AG04449 (cell line): ENCODE results near the gene DCST2.

Experiments used
- CTCF ChIA-PET: fragments of 350-600 bp; formaldehyde crosslinking; extraction: SDS; loops from one replicate; lab custom pipeline; 2021; ENCODE audit warnings: antibody characterized with exemption; lab: Yijun Ruan, JAX
- POLR2A ChIA-PET: fragments of 400-600, 350-600 bp; formaldehyde crosslinking; extraction: SDS; loops from one replicate; lab custom pipeline; 2020; ENCODE audit warnings: antibody characterized with exemption, inconsistent platforms; lab: Yijun Ruan, JAX
- DNase-seq: peaks from one replicate; pipeline ENCODE4 v3.0.0-alpha.2; 2010; ENCODE audit warnings: low read depth, low spot score
- H3K4me3 ChIP-seq: 2 replicates; pipeline ENCODE4 v1.5.1; 2011; ENCODE audit warnings: low read depth, mild to moderate bottlenecking, control low read depth, low read length
- TF ChIP-seq, protein P1 (sequence below): IDR thresholded peaks from one replicate; pipeline ENCODE4 v1.5.1; 2011; ENCODE audit warnings: mild to moderate bottlenecking, moderate library complexity, low read length, control low read depth, inconsistent platforms; ENCODE audit not compliant: insufficient read depth; ENCODE audit errors: missing control alignments

DCST2 gene

DNA sequence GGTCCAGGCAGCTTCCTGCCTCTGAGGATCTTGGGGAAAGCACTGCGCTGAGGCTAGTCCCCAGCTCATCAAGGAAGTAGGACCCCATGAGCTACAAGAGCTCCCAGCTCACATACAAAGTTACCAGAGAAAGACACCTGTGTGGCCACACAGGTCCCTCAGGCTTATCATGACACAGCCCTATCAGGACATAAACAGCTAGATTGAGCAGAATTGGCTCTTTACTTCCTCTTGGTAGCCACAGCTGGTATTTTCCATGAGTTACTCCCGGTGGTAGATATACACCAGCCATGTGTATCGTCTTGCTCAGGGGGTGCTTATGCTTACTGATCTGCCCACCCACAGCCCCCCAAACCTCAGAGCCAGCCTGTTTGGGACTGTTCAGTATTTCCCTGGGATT is 39.0 kb downstream of the DCST2 start:
- TF ChIP-seq, protein P1, sequence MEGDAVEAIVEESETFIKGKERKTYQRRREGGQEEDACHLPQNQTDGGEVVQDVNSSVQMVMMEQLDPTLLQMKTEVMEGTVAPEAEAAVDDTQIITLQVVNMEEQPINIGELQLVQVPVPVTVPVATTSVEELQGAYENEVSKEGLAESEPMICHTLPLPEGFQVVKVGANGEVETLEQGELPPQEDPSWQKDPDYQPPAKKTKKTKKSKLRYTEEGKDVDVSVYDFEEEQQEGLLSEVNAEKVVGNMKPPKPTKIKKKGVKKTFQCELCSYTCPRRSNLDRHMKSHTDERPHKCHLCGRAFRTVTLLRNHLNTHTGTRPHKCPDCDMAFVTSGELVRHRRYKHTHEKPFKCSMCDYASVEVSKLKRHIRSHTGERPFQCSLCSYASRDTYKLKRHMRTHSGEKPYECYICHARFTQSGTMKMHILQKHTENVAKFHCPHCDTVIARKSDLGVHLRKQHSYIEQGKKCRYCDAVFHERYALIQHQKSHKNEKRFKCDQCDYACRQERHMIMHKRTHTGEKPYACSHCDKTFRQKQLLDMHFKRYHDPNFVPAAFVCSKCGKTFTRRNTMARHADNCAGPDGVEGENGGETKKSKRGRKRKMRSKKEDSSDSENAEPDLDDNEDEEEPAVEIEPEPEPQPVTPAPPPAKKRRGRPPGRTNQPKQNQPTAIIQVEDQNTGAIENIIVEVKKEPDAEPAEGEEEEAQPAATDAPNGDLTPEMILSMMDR = no peak
- ChIA-PET CTCF (interaction anchor here (0.7 to 17.2 kb wide), 19 partner anchors 9 to 513 kb away, joined by 3 to 244 read pairs (median 10); partner anchors contain the start of genes CKS1B, FLAD1, PBXIP1 and PMVK), POLR2A (interaction anchor here (0.6 to 2.9 kb wide), 6 partner anchors 11 to 39 kb away, joined by 3 to 16 read pairs (median 6); partner anchors contain the start of genes FLAD1, PBXIP1, PYGO2 and SHC1)
- no peak for DNase-seq
- no peak overlapping the region for H3K4me3 ChIP-seq

DNA sequence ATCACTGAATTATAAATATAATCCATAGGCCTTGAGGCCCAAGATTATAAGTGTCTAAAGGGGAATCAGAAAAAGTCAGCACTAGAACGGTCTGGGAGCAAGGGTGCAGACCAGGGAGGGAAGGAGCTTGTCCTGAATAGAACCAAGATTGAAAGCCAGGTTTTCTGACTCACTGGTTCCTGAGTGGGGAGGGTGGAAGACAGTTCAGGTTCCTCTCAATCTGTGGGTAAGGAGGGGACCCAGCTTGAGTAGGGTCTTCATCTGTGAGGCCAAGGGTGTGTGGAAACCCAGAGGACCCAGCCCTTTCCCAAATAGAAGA is 39.4 kb downstream of the DCST2 start:
- POLR2A ChIA-PET = interaction anchor here (0.9 to 2.9 kb wide), 6 partner anchors 8 to 38 kb away, joined by 3 to 16 read pairs (median 4); partner anchors contain the start of genes FLAD1, PBXIP1, SHC1 and ZBTB7B
- CTCF ChIA-PET = interaction anchor here (0.7 to 17.2 kb wide), 18 partner anchors 9 to 515 kb away, joined by 3 to 244 read pairs (median 10); partner anchors contain the start of genes CKS1B, FLAD1, PBXIP1 and PYGO2
- H3K4me3 ChIP-seq = no peak overlapping the region
- no peak for DNase-seq
- TF ChIP-seq, protein P1 = no peak

DNA sequence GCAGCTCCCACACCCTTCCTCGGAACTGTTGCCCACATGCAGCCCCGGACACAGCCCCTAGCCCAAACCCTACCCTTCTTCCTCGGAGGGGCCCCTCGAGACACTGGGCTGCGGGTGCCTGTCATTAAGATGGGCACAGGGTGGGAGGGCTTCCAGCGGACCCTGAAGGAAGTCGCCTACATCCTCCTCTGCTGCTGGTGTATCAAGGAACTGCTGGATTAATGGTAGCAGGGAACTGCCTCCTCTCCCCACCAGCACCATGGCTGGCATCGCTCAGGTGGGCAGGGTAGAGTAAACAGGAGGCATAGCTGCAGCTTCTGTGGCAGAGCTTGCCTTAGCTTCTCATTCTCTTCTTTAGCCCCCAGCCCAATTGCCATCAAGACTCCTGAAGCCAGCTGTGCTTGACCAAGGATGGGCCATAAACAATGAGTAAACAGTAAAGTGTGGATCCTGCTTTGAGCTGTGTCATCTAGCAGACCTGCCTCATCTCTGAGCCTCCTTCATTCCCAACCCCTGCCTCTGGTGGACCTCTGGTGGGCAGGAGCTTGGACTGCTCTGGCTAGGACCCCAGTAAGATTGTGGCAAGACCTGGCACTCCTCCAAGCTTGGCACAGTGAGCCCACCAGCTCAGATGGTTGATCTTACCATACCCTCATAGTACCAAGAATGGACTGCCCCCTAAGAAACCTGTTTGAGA is 39.9 kb downstream of the DCST2 start, which contains the start of gene LENEP:
Gene LENEP, plus strand, starts transcription at position 15 of the 697 bp plus-strand sequence. Its CDS starts 22 bp downstream, at position 37.
- ChIA-PET POLR2A (interaction anchor here (0.9 to 2.9 kb wide), 8 partner anchors 9 to 38 kb away, joined by 3 to 16 read pairs (median 4); partner anchors contain the start of genes FLAD1, PBXIP1, SHC1 and ZBTB7B), CTCF (interaction anchor here (0.7 to 17.2 kb wide), 16 partner anchors 8 to 514 kb away, joined by 3 to 244 read pairs (median 10); partner anchors contain the start of genes CKS1B, FLAD1, PBXIP1 and PYGO2)
- no peak for DNase-seq

DNA sequence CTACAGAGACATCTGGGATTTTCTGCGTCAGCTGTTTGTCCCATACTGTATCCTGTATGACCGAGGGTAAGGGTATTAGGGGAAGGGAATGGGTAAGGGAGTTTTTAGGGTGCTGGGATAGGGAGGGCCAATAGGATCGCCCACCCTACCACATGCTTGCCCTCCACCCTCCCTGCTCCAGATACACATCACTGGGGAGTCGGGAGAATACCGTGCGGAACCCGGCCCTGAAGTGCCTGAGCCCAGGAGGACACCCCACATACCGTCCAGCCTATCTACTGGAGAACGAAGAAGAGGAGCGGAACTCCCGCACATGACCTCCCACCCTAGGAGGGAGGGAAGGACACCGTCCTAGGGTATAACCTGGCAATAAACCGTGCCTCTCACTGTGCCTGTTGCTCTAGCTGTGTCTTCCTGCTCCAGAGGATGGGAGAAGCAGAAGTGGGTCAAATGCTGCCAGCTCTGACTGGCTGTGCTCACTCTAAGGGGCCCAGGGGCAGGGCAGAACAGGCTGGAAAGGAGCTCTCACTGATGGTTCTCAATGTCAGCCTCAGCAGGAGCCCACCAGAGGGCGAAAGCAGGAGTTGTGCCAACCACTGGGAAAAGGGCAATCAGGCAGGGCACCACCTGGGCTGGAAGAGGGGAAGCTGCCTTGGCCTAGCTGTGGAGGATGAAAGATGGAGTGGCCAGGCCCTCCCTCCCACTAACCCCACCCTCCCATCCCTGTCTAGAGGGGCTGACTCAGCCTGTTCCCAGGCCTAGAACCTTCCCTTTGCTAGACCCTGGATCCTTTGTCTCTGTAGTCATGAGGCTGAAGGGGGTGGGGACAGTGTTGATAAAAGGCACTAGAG is 40.6 kb downstream of the DCST2 start:
- POLR2A ChIA-PET = interaction anchor here (0.9 to 2.9 kb wide), 6 partner anchors 9 to 37 kb away, joined by 3 to 16 read pairs (median 4); partner anchors contain the start of genes FLAD1, PBXIP1, SHC1 and ZBTB7B
- TF ChIP-seq, protein P1 = peak; percentile 40
- no peak overlapping the region for H3K4me3 ChIP-seq
- CTCF ChIA-PET = interaction anchor here (1.1 to 17.2 kb wide), 11 partner anchors 8 to 514 kb away, joined by 3 to 244 read pairs (median 30); partner anchors contain the start of genes CKS1B, FLAD1, PBXIP1 and PYGO2
- DNase-seq = no peak

More for the DNA sequence above, 39.9 kb downstream of the DCST2 start, which contains the start of gene LENEP:
- no peak within 1 kb of the TSS for H3K4me3 ChIP-seq
- TF ChIP-seq, protein P1 = no peak

DNA sequence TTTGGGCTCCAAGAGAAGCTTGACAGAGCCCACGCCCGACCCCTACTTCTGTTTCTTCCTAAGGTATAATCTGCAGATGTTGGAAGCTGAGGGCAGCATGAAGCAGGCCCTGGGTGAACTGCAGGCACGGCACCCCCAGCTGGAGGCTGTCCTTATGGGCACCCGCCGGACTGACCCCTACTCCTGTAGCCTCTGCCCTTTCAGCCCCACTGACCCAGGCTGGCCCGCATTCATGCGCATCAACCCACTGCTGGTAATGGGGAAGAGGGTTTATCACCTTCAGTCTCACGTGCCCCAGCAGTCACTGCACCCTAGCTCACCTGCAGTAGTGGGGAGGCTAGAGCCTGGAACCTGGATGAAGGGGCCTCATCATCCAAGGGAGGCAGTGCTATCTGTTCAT is 43.3 kb downstream of the DCST2 start:
- no peak for DNase-seq
- H3K4me3 ChIP-seq = no peak overlapping the region
- TF ChIP-seq, protein P1 = no peak
- CTCF ChIA-PET = interaction anchor here (1.0 to 1.3 kb wide), 3 partner anchors 9 to 61 kb away, joined by 4 to 9 read pairs (median 5); partner anchors contain the start of genes ADAM15 and PBXIP1
- POLR2A ChIA-PET = interaction anchor here (0.6 to 0.7 kb wide), 2 partner anchors 19 to 548 kb away, joined by 3 to 4 read pairs; partner anchors contain the start of gene SHC1
